Medulla oblongata (tissue), 1 donor: ENCODE measurements around the gene PIGH.
"Not testable (repeated sequence)": the region's sequence is repeated elsewhere in the genome, so short reads cannot be mapped to it uniquely, and the experiment has no call there.

Experiments used
- DNase-seq: peaks from one replicate; pipeline ENCODE4 v3.0.0-alpha.2; 2015; ENCODE audit errors: extremely low spot score

Gene PIGH

GRCh38 chr14:67551940-67552339, 48.1 kb downstream of the PIGH start:
- no peak for DNase-seq

- no peak for DNase-seq
Measured at GRCh38 chr14:67551123-67551522, 48.9 kb downstream of the PIGH start.

- DNase-seq: no peak
Measured at GRCh38 chr14:67549734-67550133, 50.3 kb downstream of the PIGH start.

GRCh38 chr14:67547224-67547780, 52.8 kb downstream of the PIGH start:
- no peak for DNase-seq

GRCh38 chr14:67544590-67544989, 55.5 kb downstream of the PIGH start:
- no peak for DNase-seq

- DNase-seq: not testable (repeated sequence)
Measured at GRCh38 chr14:67542620-67543019, 57.4 kb downstream of the PIGH start.

GRCh38 chr14:67541448-67542387, 58.4 kb downstream of the PIGH start:
- DNase-seq: no peak
